ENCODE measurements around the gene NCKAP5. TPM values are rescaled to one million over a fixed set of nuclear protein-coding genes. Genes with fewer than 3 reads are reported as not detected.

The NCKAP5 gene
- total and polyA plus RNA-seq, 2 experiments from 2014 or later: 0.65 to 0.86 TPM

DNA sequence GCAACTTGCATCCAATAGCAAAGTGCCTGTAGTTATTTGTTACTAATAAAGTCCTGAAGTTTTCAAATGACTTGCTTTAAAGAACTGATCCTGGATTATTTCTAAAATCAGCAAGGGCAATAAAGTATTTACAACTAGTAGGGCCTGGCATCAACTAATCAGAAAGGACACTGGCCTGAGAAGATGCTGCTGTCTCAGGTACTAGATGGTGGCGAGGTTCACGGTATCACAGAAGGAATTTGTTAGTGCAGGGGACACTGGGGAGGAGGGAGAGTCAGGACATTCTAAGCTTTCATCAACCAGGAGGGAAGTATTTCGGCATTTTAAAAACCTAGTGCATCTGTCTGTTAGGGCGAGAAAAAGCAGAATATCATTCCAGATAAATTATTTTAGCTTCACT is 458.1 kb downstream of the NCKAP5 start:
- TF ChIP-seq EZH2phosphoT487 (IDR thresholded peaks at IDR 0.05; ENCODE audit: insufficient read depth, low read depth): no peak
- TF ChIP-seq EZH2 (IDR thresholded peaks at IDR 0.05; ENCODE audit: insufficient read depth, poor library complexity, severe bottlenecking): no peak
- Histone ChIP-seq H3K4me2 (ENCODE audit: unreplicated experiment) (no peak overlapping the region), H3K4me3 (no peak overlapping the region), H3K9me3 (ENCODE audit: low read depth) (no peaks in the 10 kb centered on the region), H3K27me3 (replicated peaks; ENCODE audit: insufficient read depth) (no peaks in the 10 kb centered on the region; the same call in 1 of the 2 replicates), H2AFZ (no peak overlapping the region), H3F3A (ENCODE audit: insufficient read depth) (no peaks in the 10 kb centered on the region), H3K27ac (no peak overlapping the region), H3K9me2 (ENCODE audit: insufficient read depth) (no peaks in the 10 kb centered on the region), H3K4me1 (ENCODE audit: insufficient read depth) (peaks cover 6% of the 10 kb centered on the region), H3K79me2 (ENCODE audit: insufficient read depth) (no peaks in the 10 kb centered on the region), H3K9ac (no peak overlapping the region), H3K36me3 (ENCODE audit: low read depth) (no peaks in the 10 kb centered on the region), H4K20me1 (ENCODE audit: insufficient read depth) (no peaks in the 10 kb centered on the region)
- in situ Hi-C loops (cut with MboI): no loop called here
- DNase-seq: peak; percentile 4
- 75 to 83% methylated on average over 4 of the region's 4 CpGs for WGBS, 2 experiments (ENCODE audit: low coverage in 1 of 2, low lambda C conversion rate in 2 of 2, missing lambda C conversion rate in 2 of 2)

DNA sequence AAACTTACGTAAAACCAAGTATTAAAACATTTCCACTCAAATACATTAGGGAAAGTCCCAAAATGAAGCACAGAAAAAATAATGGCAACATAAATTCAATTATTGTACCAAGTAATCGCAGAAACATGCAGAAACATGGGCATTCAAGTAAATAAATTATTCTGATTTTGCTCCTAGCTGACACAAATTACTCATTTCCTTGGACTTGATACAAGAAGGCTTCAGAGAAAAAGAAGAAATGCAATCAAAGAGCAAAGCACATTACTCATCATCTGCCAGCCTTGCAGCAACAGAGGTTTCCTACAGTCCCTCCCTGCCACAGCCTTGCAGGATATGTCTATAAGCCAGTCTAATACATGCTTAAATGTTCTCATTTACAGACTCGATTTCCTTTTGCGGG is 458.5 kb downstream of the NCKAP5 start:
- TF ChIP-seq EZH2phosphoT487 (IDR thresholded peaks at IDR 0.05; ENCODE audit: insufficient read depth, low read depth) (no peak), EZH2 (IDR thresholded peaks at IDR 0.05; ENCODE audit: insufficient read depth, poor library complexity, severe bottlenecking) (no peak)
- in situ Hi-C loops (cut with MboI): no loop called here
- peaks cover 6% of the 10 kb centered on the region for H3K4me1 ChIP-seq (ENCODE audit: insufficient read depth)
- no peaks in the 10 kb centered on the region for H3F3A ChIP-seq (ENCODE audit: insufficient read depth)
- no peak overlapping the region for H2AFZ ChIP-seq
- peak overlapping the region; percentile 46 for H3K4me2 ChIP-seq (ENCODE audit: unreplicated experiment)
- no peaks in the 10 kb centered on the region for H3K9me2 ChIP-seq (ENCODE audit: insufficient read depth)
- no peak overlapping the region for H3K4me3 ChIP-seq
- 1 to 4% methylated on average over 4 of the region's 4 CpGs for WGBS, 2 experiments (ENCODE audit: low coverage in 1 of 2, low lambda C conversion rate in 2 of 2, missing lambda C conversion rate in 2 of 2)
- no peaks in the 10 kb centered on the region for H3K36me3 ChIP-seq (ENCODE audit: low read depth)
- no peaks in the 10 kb centered on the region for H3K9me3 ChIP-seq (ENCODE audit: low read depth)
- H3K27me3 ChIP-seq (replicated peaks; ENCODE audit: insufficient read depth): no peaks in the 10 kb centered on the region; the same call in 1 of the 2 replicates
- no peaks in the 10 kb centered on the region for H3K79me2 ChIP-seq (ENCODE audit: insufficient read depth)
- no peak overlapping the region for H3K27ac ChIP-seq
- peak; percentile 64 for DNase-seq
- no peak overlapping the region for H3K9ac ChIP-seq
- no peaks in the 10 kb centered on the region for H4K20me1 ChIP-seq (ENCODE audit: insufficient read depth)

DNA sequence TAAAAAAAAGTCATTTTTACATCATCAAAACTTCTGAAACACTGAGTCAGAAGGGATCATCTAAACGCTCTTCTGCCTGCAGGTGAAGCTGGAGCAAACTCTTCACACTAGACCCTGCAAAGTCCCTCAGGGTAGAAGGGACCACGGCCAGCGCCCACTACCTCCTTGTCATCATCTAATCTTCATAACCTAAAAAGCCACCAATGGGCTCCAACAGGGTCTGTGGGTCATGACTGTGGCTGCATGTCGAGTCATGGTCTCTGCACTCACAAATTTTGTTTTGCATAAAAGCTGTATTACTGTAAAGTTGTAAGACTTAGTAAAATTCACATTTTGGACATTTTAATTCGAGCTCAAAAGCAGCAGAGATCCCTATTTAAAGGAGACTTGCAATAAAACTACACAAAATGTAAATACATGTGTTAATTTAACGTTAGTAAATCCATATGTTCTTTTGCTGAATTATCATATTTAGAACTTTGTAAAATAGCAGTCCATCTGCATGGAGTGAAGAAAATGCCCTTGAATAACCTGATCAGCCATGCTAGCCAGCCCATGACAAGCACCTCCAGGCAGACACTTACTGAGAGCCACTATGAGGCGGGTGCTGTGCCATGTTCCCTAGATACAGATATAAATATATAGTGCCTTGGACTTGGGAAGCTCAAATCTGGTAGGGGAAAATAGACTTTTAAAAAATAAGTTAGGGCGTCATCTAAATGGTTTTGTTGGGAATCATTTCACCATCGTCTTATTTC is 461.0 kb downstream of the NCKAP5 start:
- Histone ChIP-seq H3K36me3 (ENCODE audit: low read depth) (no peaks in the 10 kb centered on the region), H3K4me3 (no peak overlapping the region), H3K9ac (no peak overlapping the region), H3K79me2 (ENCODE audit: insufficient read depth) (no peaks in the 10 kb centered on the region), H4K20me1 (ENCODE audit: insufficient read depth) (no peaks in the 10 kb centered on the region), H3K4me1 (ENCODE audit: insufficient read depth) (peaks cover 6% of the 10 kb centered on the region), H3K27ac (no peak overlapping the region), H3K9me3 (ENCODE audit: low read depth) (no peaks in the 10 kb centered on the region), H3F3A (ENCODE audit: insufficient read depth) (no peaks in the 10 kb centered on the region), H3K4me2 (ENCODE audit: unreplicated experiment) (no peak overlapping the region), H3K9me2 (ENCODE audit: insufficient read depth) (no peaks in the 10 kb centered on the region), H2AFZ (no peak overlapping the region), H3K27me3 (replicated peaks; ENCODE audit: insufficient read depth) (no peaks in the 10 kb centered on the region; the same call in 1 of the 2 replicates)
- 61 to 69% methylated on average over 9 of the region's 9 CpGs for WGBS, 2 experiments (ENCODE audit: low coverage in 1 of 2, low lambda C conversion rate in 2 of 2, missing lambda C conversion rate in 2 of 2)
- in situ Hi-C loops (cut with MboI): no loop called here
- DNase-seq: no peak
- TF ChIP-seq EZH2 (IDR thresholded peaks at IDR 0.05; ENCODE audit: insufficient read depth, poor library complexity, severe bottlenecking) (no peak), EZH2phosphoT487 (IDR thresholded peaks at IDR 0.05; ENCODE audit: insufficient read depth, low read depth) (no peak)

DNA sequence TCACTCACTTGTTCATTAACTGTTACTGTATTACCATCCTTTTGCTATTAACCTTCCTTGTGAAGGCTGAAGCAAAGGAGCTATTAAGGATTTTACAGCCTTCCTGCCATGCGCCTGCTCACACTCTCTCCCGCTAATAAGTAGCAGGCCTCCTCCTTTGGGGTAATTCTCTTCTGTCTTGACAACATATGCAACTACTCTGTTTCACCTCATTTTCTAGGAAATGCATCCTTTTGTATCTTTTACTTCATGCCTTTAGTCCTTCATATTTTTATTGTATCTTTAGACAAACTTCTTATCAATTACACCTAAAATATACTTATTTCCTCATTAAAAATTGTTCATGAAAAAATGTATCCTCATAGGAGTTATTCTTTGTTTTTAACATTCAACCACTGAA is 463.4 kb downstream of the NCKAP5 start:
- H2AFZ ChIP-seq: no peak overlapping the region
- no peak overlapping the region for H3K9ac ChIP-seq
- no peaks in the 10 kb centered on the region for H3F3A ChIP-seq (ENCODE audit: insufficient read depth)
- no peak overlapping the region for H3K4me3 ChIP-seq
- H3K27ac ChIP-seq: no peak overlapping the region
- no peaks in the 10 kb centered on the region for H3K9me2 ChIP-seq (ENCODE audit: insufficient read depth)
- no peaks in the 10 kb centered on the region for H3K36me3 ChIP-seq (ENCODE audit: low read depth)
- H4K20me1 ChIP-seq (ENCODE audit: insufficient read depth): no peaks in the 10 kb centered on the region
- no peaks in the 10 kb centered on the region; the same call in 1 of the 2 replicates for H3K27me3 ChIP-seq (replicated peaks; ENCODE audit: insufficient read depth)
- 83 to 85% methylated on average over 2 of the region's 2 CpGs for WGBS, 2 experiments (ENCODE audit: low coverage in 1 of 2, low lambda C conversion rate in 2 of 2, missing lambda C conversion rate in 2 of 2)
- no peak overlapping the region for H3K4me2 ChIP-seq (ENCODE audit: unreplicated experiment)
- no peak for TF ChIP-seq EZH2phosphoT487 (IDR thresholded peaks at IDR 0.05; ENCODE audit: insufficient read depth, low read depth)
- TF ChIP-seq EZH2 (IDR thresholded peaks at IDR 0.05; ENCODE audit: insufficient read depth, poor library complexity, severe bottlenecking): no peak
- H3K79me2 ChIP-seq (ENCODE audit: insufficient read depth): no peaks in the 10 kb centered on the region
- in situ Hi-C loops (cut with MboI): no loop called here
- no peak for DNase-seq
- H3K4me1 ChIP-seq (ENCODE audit: insufficient read depth): peaks cover 6% of the 10 kb centered on the region
- H3K9me3 ChIP-seq (ENCODE audit: low read depth): no peaks in the 10 kb centered on the region

Measured in GM23248 (cell line).